Erythroblast (primary cell): Measurements from ENCODE around the gene CHSY1.

Source experiments
- GATA1 ChIP-seq: IDR thresholded peaks from 2 replicates; pipeline ENCODE4 v1.6.1; 2011; ENCODE audit warnings: low read depth, mild to moderate bottlenecking, control low read depth, low read length, moderate library complexity
- POLR2A ChIP-seq: IDR thresholded peaks from 2 replicates; pipeline ENCODE4 v1.6.1; 2011; ENCODE audit warnings: mild to moderate bottlenecking, low read length

- no peak for TF ChIP-seq POLR2A
- no peak for TF ChIP-seq GATA1
Observed at GRCh38 chr15:101153801-101154656, 97.8 kb downstream of the CHSY1 start.
